Hematopoietic multipotent progenitor cell treated with erythropoietin and hydrocortisone succinate and interleukin-3 and kit ligand, for 17 days (in vitro differentiated cells): ENCODE measurements around the gene AFF1.
A peak's percentile ranks its signal among the peaks of the same experiment; 100 is the strongest.
"Not testable (repeated sequence)": the region's sequence is repeated elsewhere in the genome, so short reads cannot be mapped to it uniquely, and the experiment has no call there.

Experiments
- DNase-seq: peaks from one replicate; pipeline ENCODE4 v3.0.0-alpha.2; 2015; ENCODE audit warnings: low spot score

Gene AFF1

GRCh38 chr4:87057835-87058355 is 123.1 kb downstream of the AFF1 start:
- DNase-seq: no peak

DNA sequence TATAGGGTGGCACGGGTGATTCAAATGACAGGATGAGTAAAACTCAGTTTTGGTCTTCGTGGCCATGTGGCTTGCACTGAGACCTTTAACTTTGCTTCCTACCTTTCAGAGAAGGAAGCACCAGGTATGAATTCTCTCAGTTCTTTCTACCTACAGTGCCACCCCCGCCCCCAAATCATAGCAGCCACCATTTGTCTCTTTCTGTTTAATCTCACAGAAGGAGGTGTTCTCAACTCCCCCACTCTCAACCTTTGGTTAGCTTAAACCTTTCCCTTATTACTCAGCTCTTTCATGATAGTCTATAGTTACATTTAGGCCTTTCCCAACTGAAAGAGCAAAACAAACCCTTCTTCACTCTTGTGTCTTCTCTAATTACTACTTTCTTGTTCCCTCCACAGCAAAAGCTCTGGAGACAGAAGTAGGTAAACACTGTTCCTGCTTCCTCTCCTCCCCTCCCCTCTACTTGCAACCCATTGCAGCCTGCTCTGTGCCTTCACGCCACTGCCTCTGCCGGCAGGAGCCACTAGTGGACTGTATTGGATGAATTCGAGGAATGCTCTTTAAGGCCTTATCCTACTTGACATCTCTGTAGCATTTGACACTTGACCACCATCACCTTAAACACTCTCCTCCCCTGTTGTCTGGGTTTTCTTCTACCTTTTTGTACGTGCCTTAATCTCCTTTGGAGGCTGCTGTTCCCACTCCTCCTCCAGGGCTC is 123.7 kb downstream of the AFF1 start:
- peak; percentile 83 for DNase-seq

- DNase-seq: no peak
Measured at GRCh38 chr4:87060957-87061356, 126.1 kb downstream of the AFF1 start.

GRCh38 chr4:87065021-87065420 is 130.2 kb downstream of the AFF1 start:
- DNase-seq: no peak

DNA sequence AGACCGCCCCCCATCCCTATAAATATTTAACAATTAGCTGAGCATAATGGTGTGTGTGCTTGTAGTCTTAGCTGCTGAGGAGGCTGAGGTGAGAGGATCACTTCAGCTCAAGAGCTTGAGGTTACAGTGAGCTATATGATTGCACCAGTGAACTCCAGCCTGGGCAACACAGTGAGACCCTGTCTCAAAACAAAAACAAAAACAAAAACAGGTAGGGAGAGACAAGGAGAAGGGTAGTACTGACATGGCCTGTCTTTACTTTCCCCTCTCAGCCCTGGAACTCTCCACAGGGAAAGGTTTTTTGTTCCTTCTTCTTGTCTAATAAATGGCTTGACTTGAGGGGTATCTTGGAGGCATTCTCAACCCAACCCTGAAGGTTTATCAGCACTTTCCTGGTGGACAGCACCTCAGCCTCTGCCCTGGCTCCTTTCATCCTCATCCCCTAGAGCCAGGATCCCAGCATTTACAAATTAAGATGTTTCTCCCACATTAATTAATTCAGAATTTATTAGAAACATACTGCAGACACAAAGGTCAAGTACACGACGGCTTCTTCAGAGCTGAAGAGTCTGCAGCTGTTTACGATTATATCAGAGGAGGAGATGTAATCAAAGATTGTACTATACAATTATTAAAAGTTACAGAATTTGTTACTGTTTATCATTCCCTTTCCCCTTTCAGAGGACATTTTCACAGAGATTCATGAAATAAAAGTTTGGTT is 131.8 kb downstream of the AFF1 start:
- DNase-seq: no peak

DNA sequence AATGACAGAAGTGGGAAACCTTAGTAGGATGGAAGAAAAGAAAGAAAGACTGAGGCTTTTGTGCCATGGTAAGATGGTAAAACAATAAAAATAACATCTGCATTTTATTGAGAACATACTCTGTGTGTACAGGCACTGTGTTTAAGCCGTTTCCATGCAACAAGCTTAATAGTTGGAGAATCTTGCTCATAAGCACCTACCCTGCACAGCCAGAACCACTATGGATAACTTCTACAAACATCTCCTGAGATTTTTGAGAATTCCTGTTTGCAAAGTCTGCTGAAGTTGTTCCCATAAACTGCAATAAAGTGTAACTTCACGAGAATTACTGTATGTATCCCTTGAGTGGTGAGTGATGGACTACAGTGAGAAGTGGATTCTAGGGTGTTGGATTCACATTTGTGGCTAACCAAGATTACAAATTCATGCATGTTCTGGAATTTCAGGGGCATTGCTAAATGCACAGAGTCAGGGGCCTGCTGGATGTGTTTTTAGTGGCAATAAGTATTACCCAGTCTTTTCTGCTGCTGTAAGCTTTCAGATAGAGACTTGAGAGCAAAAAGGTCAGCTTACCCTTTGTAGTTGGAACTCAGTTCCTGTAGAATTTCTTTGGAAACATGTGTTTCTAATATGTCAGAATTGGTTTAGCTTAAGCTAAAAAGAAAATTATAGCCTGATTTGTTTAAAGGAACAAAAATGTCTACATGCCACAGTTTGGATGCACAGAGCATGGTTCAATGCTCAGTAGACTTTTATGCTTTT is 132.5 kb downstream of the AFF1 start:
- DNase-seq: no peak

DNA sequence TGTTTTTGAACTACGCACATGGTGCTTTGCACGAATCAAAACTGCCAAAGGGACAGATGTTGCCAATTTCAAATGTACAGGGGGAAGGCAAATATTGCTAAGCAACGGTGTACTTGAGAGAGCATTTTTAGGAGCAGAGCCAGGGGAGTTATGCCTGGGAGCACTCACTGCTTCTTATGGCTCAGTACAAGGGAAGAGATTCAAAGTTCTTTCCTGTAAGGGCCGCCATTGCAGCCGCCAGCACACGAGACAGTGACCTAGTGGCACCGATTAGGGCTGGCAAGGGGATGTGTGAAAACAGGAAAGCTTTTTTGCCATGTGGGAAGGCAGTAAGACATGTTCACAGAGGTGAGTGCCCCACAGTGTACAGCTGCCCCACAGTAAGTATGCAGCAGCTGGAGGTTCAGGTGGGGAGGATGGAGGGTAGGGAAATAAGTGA is 133.8 kb downstream of the AFF1 start:
- no peak for DNase-seq

DNA sequence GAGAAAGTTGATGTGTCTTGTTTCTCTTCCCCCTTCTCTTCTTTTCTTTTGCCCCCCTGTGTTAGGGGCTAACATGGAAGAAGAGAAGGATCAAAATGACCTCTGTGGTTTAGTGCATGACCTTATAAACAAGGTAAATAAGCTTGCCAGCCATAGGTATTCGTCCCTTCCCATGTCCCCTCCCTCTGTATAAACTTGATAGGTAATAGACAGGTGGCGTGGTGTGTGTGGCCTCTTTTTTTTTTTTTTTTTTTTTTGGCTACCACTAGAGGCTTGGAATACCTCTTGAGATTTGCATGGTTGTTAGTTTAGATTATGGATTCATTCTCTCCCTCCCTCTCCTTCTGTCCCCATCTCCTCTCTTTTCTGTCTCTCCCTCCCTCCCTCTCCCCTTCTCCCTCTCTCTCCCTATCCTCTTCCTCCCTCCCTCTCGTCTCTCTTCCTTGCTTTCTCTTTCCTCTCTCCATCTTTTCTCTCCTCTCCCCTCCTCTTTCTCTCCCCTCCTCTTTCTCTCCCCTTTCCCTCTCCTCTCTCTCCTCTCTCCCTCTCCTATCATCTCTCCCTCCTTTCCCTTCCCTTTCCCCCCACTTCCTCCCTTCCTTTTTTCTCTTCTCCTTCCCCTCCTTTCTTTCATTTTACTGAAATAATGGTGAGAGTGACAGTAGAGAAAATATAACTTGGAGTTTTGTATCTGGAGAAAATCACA is 134.4 kb downstream of the AFF1 start:
- DNase-seq: no peak

DNA sequence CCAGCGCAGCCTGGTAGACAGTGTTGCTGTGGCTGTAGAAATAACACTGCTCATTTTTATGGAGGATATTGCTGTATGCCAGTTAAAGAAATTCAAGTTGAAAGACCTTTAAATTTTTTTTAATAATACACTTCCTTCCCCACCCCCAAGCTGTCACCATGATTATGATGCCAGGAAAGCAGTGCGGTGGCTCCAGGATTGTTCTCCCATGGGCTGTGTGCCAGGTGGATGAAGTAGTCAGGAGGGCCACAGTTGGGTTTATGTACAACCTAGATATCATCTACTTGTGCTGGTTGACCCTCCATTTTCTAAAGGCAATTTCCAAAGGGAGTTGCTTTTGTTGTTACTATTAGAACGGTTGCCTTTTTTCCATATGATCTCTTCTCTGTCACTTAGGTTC is 136.6 kb downstream of the AFF1 start:
- DNase-seq: no peak

GRCh38 chr4:87072545-87072944 is 137.7 kb downstream of the AFF1 start:
- not testable (repeated sequence) for DNase-seq

DNA sequence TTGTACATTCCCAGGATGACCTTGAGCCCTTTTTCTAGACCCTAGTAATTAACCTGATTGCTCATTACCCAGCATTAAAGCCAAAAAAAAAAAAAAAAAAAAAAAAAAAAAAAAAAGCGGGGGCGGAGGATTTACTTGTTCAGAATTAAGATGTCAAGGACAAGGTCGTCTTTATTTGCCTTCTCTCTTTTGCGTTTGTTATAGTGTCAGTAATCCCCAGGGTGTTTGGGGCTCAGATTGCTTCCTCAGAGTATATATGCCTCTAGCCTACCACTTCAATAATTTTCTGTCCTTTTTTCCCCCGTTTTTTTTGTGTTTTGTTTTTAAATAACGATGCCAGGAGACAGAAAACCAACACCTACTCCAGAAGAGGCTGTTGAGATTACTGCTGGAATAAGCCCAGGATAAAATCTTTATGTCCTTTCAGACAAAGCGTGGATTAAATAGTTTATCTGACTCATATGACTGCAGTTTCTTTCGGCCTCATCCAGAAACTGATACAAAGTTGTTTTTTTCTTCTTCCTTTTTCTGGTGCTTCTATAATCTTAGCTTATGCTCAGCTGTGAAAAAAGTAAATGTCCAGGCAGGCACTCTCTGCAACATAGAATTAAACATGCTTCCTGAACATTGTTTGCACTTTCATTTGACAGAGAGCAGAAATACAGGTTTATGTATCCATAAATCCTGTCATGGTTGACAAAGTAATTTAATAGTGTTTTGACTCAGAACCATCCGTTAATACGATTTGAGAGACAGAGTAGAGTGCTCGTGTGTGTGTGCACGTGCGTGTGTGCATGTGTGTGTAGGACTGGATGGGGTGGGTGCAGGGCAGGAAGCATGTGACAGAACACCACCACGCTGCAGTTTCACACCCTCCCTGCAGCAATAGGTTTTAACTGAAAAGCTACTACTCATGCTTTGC is 138.6 kb downstream of the AFF1 start:
- DNase-seq: no peak

DNA sequence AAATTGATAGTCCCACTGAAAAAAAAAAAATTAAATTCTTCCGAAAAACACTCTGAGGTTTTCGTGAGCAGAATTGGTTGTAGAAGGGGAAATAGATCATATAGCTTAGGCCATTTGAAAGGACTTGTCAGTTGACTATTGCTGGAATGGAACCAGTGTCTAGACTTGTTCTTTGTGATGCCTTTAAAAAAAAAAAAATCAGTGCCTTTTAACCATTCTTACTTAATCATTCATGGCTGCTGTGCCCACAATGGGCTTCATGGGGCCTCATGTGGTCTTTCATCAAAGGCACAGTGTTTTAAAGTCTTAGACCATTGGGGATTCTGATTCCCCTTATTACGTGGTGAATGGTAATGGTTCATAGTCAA is 139.3 kb downstream of the AFF1 start:
- DNase-seq: no peak

DNA sequence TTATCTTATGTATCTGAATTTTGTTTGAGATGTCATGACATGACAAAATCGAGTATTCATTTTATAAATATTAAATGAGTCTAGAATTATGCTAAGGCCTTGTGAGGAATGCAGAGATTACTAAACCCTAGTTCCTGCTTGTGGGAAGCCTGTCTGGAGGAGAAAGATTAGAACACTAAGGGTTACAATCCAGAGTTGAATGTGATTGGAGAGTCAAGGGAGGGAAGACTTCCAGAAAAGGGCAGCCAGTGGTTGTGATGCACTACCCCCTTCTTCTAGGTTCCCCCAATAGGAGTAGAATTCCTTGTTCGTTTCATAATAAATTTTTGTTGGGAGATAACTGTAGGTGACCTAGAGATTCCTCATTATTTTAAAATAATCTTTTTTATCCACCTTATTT is 141.1 kb downstream of the AFF1 start:
- DNase-seq: no peak

DNA sequence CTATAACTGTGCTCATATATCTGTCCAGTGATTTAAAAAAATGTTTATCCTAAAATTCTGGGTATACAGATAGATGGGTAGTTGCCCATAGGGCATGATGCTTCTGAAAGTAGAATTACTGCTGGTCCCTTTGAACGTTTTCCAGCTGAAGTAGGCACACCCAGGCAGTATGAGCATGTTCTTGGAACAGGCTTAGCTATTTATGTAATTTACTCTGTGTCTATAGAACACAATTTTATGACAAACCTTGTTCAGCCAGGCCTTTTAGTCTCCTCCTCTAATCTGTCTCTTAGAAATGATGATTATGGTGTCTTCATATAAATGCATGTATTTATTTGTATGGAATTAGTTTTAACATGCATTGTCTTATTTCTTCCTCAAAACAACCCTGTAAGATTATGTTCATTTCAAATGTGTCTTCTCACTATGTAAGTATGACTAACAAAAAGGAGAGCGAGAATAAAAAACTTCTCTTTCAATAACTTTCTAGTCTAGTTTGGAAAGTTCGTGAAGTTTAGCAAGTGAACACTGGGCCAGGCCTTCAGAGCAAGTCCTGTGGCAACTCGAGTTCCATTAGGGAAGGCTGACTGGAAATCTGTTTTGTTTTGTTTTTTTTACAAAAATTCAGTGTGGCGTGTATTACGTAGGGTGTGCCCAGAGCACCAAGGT is 142.0 kb downstream of the AFF1 start:
- DNase-seq: no peak

GRCh38 chr4:87077914-87078585 is 143.2 kb downstream of the AFF1 start:
- DNase-seq: no peak

DNA sequence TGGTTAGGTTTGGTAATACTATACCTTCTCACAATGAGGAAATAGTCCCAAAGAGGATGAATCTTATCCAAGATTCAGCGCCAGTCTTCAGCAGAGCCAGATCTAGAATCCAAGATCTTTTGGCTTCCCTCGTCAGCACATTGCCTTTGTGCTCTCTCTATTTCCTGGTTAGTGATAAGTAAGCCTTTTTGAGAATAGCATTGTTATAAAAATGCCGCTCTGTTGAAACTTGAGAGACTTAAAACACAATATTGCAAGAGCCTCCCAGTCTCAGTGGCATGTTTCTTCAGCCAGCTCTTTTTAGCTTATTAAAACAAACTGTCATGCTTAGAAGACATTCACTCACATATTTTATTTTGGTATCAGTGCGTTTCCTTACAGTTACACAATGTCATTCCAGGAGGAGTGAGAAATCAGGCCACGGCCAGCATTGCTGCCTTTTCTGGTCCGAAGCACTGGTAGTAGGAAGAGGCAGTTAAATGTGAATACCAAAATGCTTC is 144.2 kb downstream of the AFF1 start:
- no peak for DNase-seq

DNA sequence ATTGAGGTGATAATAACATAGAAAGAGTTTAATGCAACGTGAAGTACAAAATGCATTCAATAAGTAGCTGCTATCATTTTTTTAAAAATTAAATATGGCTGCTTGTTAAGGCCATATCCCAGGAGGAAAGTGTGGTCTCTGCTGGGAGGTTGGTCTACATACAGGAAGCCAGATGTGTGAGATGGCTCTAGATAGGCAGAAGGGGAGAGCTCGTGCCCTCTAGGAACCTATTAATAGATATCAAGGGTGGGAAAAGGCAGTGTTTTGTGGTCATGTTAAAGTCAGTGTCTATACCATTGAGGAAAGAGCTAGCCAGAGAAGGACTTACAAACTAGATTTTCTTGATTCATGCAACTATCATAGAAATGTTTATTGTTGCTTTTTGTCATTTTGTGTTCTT is 145.2 kb downstream of the AFF1 start:
- no peak for DNase-seq

- no peak for DNase-seq
Measured at GRCh38 chr4:87080462-87080861, 145.7 kb downstream of the AFF1 start.

GRCh38 chr4:87081826-87082225 is 147.0 kb downstream of the AFF1 start:
- DNase-seq: no peak

- DNase-seq: not testable (repeated sequence)
Measured at GRCh38 chr4:87085732-87086131, 150.9 kb downstream of the AFF1 start.
